ENCODE data around the gene HSFX1.
A peak's percentile ranks its signal among the peaks of the same experiment; 100 is the strongest.

The HSFX1 gene

DNA sequence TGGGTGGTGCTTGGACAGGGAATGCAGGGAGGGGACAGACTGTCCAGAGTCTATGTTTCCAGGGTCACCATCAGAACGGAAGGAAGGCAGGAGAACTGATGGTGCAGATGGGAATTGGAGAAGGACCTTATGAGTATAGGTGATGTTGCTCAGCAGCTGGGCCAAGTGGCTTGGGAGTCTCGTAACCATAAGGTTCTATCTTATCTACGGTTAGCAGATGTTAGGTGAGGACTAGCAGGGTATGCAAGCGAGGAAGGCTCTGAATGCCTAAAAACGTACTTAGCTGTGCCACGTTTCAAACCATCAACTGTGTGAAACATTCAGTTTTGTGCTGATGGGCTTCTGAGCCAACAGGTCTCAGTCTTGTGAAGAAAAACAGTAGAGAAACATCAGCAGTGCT is 30.2 kb downstream of the HSFX1 start:
- DNase-seq (ENCODE audit: low read depth in 3 of 3, low spot score in 1 of 3): no peak

DNA sequence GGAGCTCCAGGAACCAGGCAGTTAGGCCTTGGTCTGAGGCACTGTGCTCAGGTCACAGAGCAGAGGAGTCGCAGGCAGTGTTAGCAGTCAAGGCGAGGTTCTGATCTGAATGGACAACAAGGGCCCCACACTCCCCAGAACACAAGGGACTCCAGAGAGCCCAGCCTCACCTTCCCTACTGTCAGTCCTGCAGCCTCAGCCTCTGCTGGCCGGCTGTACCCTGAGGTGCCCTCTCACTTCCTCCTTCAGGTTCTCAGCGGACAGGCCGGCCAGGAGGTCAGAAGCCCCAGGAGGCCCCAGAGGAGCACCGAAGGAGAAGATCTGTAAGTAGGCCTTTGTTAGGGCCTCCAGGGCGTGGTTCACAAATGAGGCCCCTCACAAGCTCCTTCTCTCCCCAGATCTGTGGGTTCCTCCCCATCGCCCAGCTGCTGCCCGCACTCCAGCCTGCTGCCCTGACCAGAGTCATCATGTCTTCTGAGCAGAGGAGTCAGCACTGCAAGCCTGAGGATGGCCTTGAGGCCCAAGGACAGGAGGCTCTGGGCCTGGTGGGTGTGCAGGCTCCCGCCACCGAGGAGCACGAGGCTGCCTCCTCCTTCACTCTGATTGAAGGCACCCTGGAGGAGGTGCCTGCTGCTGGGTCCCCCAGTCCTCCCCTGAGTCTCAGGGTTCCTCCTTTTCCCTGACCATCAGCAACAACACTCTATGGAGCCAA is 34.0 kb downstream of the HSFX1 start:
- no peak for DNase-seq (ENCODE audit: low read depth in 3 of 3, low spot score in 1 of 3)

DNA sequence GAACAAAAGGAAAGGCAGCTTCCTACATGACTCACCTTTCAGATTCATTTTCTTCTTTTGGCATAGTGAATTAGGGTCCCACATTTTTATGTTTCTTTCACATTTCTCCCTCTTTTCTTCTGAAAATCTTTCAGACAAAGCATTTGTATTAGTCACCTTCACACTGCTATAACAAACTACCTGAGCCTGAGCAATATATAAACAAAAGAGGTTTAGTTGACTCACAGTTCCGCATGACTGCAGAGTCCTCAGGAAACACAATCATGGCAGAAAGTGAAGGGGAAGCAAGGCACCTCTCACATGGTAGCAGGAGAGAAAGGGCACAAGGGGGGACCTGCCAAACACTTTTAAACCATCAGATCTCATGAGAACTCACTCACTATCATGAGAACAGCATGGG is 44.8 kb downstream of the HSFX1 start:
- DNase-seq (ENCODE audit: low read depth in 3 of 3, low spot score in 1 of 3): no peak

DNA sequence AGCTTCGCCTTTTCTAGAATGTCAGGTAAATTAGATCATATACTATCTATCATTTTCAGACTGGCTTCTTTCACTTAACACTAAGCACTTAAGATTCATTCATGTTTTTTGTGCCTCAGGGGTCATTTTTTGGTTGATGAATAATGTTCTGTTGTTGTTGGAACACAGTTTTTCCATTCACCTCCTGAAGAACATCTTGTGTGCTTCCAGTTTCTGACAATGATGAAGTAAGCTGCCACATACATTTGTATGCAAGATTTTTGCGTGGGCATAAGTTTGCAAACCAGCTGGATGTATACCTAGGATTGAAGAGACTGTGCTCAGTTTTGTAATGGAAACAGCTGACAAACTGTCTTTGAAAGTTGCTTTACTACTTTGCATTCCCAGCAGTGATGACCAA is 45.5 kb downstream of the HSFX1 start:
- DNase-seq (ENCODE audit: low read depth in 3 of 3, low spot score in 1 of 3): no peak

DNA sequence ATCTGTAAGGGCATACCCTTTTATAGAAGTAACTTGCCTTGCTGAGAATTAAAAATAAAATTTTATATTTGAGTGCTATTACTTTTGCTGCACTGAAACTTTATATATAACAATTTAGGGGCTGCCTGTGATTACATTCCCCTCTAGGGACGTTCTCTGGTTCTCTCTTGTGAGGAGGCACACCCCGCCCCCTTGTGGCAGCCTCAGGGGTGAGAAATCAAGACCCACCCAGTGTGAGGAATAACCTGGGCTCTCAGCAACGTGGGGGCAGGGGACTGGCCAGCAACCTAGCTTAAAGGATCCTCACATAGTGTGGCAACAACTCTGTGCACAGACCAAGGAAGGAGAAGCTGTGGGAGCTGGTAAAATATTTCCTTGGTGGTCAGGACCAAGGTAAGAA is 51.6 kb downstream of the HSFX1 start:
- peak in 1 of 3 donors; percentile 31 for DNase-seq (ENCODE audit: low read depth in 3 of 3, low spot score in 1 of 3)

Data from stimulated activated CD4-positive, alpha-beta T cell treated with anti-CD3 and anti-CD28 coated beads, TNF-alpha, amount 100 ng/mL, for 1 hour (primary cell).